ENCODE results near the gene ARHGEF7. TPM values are rescaled to one million over a fixed set of nuclear protein-coding genes. Genes with fewer than 3 reads are reported as not detected.

ARHGEF7 gene
- total RNA-seq, 2 experiments from 2014 or later, result 67.0 to 71.2 TPM

DNA sequence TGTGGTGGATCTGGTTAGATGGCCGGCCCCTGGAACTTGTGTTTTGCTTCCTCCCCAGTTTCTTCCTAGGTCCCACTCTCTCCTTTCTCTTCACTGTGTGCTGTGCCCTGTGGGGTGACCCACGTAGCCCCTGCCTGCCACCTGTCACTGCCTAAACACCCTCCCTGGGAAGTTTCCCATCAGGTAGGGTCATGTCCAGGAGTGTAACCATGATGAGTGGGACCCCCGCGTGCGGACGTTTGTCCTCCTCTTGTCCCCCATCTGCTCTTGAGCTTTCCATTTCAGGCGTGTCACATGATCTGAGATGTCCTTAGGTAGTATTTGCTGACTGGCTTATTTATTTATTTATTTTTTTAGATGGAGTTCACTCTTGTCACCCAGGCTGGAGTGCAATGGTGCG is 61.3 kb downstream of the ARHGEF7 start:
- peaks cover 65% of the 10 kb centered on the region for H3K4me1 Mint-ChIP-seq (ENCODE audit: low read depth)
- peak overlapping the region; percentile 70 for H3K27ac Mint-ChIP-seq
- peaks cover 12% of the 10 kb centered on the region for H3K9me3 Mint-ChIP-seq
- no peaks in the 10 kb centered on the region for H3K27me3 Mint-ChIP-seq
- DNase-seq (no peak), ATAC-seq (no peak)
- TF ChIP-seq, protein P1, sequence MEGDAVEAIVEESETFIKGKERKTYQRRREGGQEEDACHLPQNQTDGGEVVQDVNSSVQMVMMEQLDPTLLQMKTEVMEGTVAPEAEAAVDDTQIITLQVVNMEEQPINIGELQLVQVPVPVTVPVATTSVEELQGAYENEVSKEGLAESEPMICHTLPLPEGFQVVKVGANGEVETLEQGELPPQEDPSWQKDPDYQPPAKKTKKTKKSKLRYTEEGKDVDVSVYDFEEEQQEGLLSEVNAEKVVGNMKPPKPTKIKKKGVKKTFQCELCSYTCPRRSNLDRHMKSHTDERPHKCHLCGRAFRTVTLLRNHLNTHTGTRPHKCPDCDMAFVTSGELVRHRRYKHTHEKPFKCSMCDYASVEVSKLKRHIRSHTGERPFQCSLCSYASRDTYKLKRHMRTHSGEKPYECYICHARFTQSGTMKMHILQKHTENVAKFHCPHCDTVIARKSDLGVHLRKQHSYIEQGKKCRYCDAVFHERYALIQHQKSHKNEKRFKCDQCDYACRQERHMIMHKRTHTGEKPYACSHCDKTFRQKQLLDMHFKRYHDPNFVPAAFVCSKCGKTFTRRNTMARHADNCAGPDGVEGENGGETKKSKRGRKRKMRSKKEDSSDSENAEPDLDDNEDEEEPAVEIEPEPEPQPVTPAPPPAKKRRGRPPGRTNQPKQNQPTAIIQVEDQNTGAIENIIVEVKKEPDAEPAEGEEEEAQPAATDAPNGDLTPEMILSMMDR (IDR thresholded peaks at IDR 0.05), result no peak
- no peak overlapping the region for H3K4me3 Mint-ChIP-seq
- ChIA-PET CTCF (no interaction called here), POLR2A (interaction anchor here (1.1 to 3.0 kb wide), 2 partner anchors 13 to 98 kb away, joined by 3 to 10 read pairs; no protein-coding TSS in a partner anchor)
- intact Hi-C loops (cut with micrococcal nuclease), result no loop called here
- H3K36me3 Mint-ChIP-seq (ENCODE audit: low read depth), result peaks cover 59% of the 10 kb centered on the region

DNA sequence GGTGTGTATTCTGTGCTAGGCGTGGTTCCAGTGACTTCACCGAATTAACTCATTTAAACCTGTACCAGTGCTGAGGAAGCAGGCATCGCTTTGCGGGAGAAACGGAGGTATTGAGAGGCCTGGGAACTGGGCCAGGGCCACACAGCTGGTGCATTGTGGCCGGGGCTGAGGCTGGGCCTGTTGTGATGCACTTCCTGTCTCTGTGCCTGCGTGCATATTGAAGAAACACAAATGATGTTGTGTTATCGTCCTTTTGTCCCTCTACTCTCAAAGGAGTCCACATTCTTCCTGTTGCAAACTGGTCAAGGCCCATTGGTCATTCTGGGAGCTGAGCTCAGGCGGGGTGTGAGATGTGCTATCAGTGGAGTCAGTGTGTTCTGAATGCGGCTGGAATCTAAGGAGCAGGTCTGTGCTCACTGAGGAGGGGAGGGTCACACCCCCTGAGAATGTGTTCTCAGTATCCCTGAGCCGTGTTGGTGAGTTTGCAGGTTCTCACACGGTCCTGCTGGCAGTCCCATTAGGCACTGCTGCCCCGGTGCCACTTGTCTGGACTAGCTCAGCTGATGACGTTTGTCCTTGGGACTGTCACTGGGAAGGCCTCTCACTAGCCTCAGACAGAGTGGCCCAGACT is 62.1 kb downstream of the ARHGEF7 start:
- H3K4me3 Mint-ChIP-seq, result no peak overlapping the region
- ChIA-PET POLR2A (interaction anchor here (1.0 to 3.0 kb wide), 2 partner anchors 12 to 19 kb away, joined by 3 to 10 read pairs; no protein-coding TSS in a partner anchor), CTCF (no interaction called here)
- H3K27ac Mint-ChIP-seq, result peak overlapping the region; percentile 83
- H3K9me3 Mint-ChIP-seq, result peaks cover 12% of the 10 kb centered on the region
- intact Hi-C loops (cut with micrococcal nuclease), result no loop called here
- peaks cover 67% of the 10 kb centered on the region for H3K36me3 Mint-ChIP-seq (ENCODE audit: low read depth)
- H3K27me3 Mint-ChIP-seq, result no peaks in the 10 kb centered on the region
- TF ChIP-seq, protein P1 (IDR thresholded peaks at IDR 0.05), result no peak
- ATAC-seq (peak; percentile 75), DNase-seq (peak; percentile 71)
- peaks cover 70% of the 10 kb centered on the region for H3K4me1 Mint-ChIP-seq (ENCODE audit: low read depth)

DNA sequence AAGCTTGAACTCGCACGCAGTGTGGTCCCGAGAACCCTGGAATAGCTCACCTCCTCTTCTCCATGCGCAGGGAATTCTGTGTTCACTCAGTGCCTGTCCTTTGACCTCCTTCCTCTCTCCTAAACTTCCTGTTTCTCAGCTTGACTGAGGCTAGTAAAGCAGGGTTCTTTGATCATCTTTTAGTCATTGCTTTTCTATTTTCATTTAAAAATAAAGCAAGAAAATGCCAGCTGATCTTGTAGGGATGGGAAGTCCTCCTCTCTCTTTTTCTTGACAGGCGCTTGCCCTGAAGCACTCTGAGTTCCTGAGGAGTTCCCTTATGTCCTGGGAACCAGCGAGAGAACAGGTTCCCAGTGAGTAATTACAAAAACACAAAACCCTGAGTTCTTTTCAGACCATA is 62.8 kb downstream of the ARHGEF7 start:
- TF ChIP-seq, protein P1 (IDR thresholded peaks at IDR 0.05), result no peak
- no peak for ATAC-seq
- ChIA-PET POLR2A (interaction anchor here (1.0 to 3.0 kb wide), 3 partner anchors 11 to 20 kb away, joined by 3 to 10 read pairs (median 3); no protein-coding TSS in a partner anchor), CTCF (no interaction called here)
- Mint-ChIP-seq H3K27me3 (no peaks in the 10 kb centered on the region), H3K27ac (peak overlapping the region; percentile 83), H3K9me3 (peaks cover 12% of the 10 kb centered on the region), H3K4me3 (no peak overlapping the region), H3K4me1 (ENCODE audit: low read depth) (peaks cover 77% of the 10 kb centered on the region), H3K36me3 (ENCODE audit: low read depth) (peaks cover 74% of the 10 kb centered on the region)
- DNase-seq, result no peak
- intact Hi-C loops (cut with micrococcal nuclease), result no loop called here

DNA sequence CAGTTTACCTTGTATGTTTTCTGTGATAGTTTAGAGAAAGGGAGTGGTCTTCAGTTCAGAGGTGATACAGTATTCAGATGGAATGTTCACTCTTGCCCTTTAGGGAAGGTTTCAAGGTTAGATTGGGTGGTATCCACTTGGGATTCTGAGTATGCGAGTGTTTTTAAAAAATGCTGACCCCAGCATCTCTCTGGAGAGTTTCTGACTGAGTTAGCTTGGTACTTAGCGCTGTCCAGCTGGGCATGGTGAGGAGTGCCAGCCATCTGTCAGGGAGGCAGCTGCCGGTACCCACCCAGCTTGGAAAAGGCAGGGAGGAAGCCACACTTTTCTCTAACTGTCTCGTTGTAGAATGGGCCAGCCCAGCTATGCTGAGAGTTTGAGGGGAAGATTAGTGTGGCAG is 63.3 kb downstream of the ARHGEF7 start:
- H3K4me3 Mint-ChIP-seq, result no peak overlapping the region
- ATAC-seq (no peak), DNase-seq (no peak)
- TF ChIP-seq, protein P1 (IDR thresholded peaks at IDR 0.05), result no peak
- peaks cover 82% of the 10 kb centered on the region for H3K4me1 Mint-ChIP-seq (ENCODE audit: low read depth)
- peak overlapping the region; percentile 83 for H3K27ac Mint-ChIP-seq
- peaks cover 12% of the 10 kb centered on the region for H3K9me3 Mint-ChIP-seq
- H3K36me3 Mint-ChIP-seq (ENCODE audit: low read depth), result peaks cover 74% of the 10 kb centered on the region
- ChIA-PET CTCF (no interaction called here), POLR2A (interaction anchor here (1.0 to 3.0 kb wide), 3 partner anchors 11 to 21 kb away, joined by 3 to 10 read pairs (median 3); no protein-coding TSS in a partner anchor)
- intact Hi-C loops (cut with micrococcal nuclease), result no loop called here
- H3K27me3 Mint-ChIP-seq, result no peaks in the 10 kb centered on the region

Measured in activated CD8-positive, alpha-beta T cell treated with anti-CD3 and anti-CD28 coated beads for 36 hours (primary cell).